H9 (cell line): Measurements from ENCODE around the gene MAP3K1. TPM values are rescaled to one million over a fixed set of nuclear protein-coding genes. Genes with fewer than 3 reads are reported as not detected.

ENCODE experiments used
- DNase-seq: peaks from one replicate; pipeline ENCODE4 v3.0.0-alpha.2; 2017
- H2AFZ ChIP-seq: one replicate; pipeline ENCODE4 v1.6.1; 2013; ENCODE audit warnings: mild to moderate bottlenecking, low read length, control low read depth, moderate library complexity
- H2AK5ac ChIP-seq: 2 replicates; pipeline ENCODE4 v1.6.1; 2013; ENCODE audit warnings: low read length, control low read depth, mixed read lengths; ENCODE audit not compliant: insufficient read length
- H2BK120ac ChIP-seq: one replicate; pipeline ENCODE4 v1.6.1; 2013; ENCODE audit warnings: low read depth, mild to moderate bottlenecking, low read length, control low read depth, inconsistent platforms; ENCODE audit not compliant: poor library complexity, severe bottlenecking
- H2BK12ac ChIP-seq: 2 replicates; pipeline ENCODE4 v1.6.1; 2013; ENCODE audit warnings: low read length, control low read depth, mixed read lengths, low read depth; ENCODE audit not compliant: insufficient read length
- H2BK15ac ChIP-seq: 2 replicates; pipeline ENCODE4 v1.6.1; 2013; ENCODE audit warnings: low read depth, low read length, control low read depth
- H2BK20ac ChIP-seq: one replicate; pipeline ENCODE4 v1.6.1; 2013; ENCODE audit warnings: low read depth, mild to moderate bottlenecking, low read length, control low read depth, inconsistent platforms; ENCODE audit not compliant: poor library complexity, severe bottlenecking
- H2BK5ac ChIP-seq: 2 replicates; pipeline ENCODE4 v1.6.1; 2013; ENCODE audit warnings: low read length, control low read depth, mixed read lengths; ENCODE audit not compliant: insufficient read length
- H3K14ac ChIP-seq: 2 replicates; pipeline ENCODE4 v1.6.1; 2013; ENCODE audit warnings: low read length, control low read depth; ENCODE audit not compliant: insufficient read depth
- H3K18ac ChIP-seq: 2 replicates; pipeline ENCODE4 v1.6.1; 2013; ENCODE audit warnings: low read depth, mild to moderate bottlenecking, mixed read lengths, low read length, control low read depth; ENCODE audit not compliant: insufficient read length
- H3K23ac ChIP-seq: 2 replicates; pipeline ENCODE4 v1.6.1; 2013; ENCODE audit warnings: low read length, control low read depth, mixed read lengths, low read depth; ENCODE audit not compliant: insufficient read length
- H3K23me2 ChIP-seq: 2 replicates; pipeline ENCODE4 v1.6.1; 2013; ENCODE audit warnings: low read depth, mild to moderate bottlenecking, mixed read lengths, low read length, control low read depth; ENCODE audit not compliant: insufficient read length, poor library complexity, severe bottlenecking
- H3K27ac ChIP-seq: 2 replicates; pipeline ENCODE4 v1.5.1; 2013; ENCODE audit warnings: low read length, control low read depth, mixed read lengths, low read depth; ENCODE audit not compliant: insufficient read length
- H3K27me3 ChIP-seq: 2 replicates; pipeline ENCODE4 v1.6.1; 2013; ENCODE audit warnings: low read length, control low read depth, inconsistent platforms; ENCODE audit not compliant: insufficient read depth
- H3K4ac ChIP-seq: 2 replicates; pipeline ENCODE4 v1.6.1; 2013; ENCODE audit warnings: low read depth, mild to moderate bottlenecking, control low read depth, inconsistent platforms, low read length, moderate library complexity
- H3K4me1 ChIP-seq: 2 replicates; pipeline ENCODE4 v1.6.1; 2013; ENCODE audit warnings: low read length, control low read depth, inconsistent platforms; ENCODE audit not compliant: insufficient read depth
- H3K4me2 ChIP-seq: 2 replicates; pipeline ENCODE4 v1.6.1; 2013; ENCODE audit warnings: low read length, control low read depth, mixed read lengths; ENCODE audit not compliant: insufficient read length, insufficient read depth
- H3K56ac ChIP-seq: 2 replicates; pipeline ENCODE4 v1.6.1; 2013; ENCODE audit warnings: low read depth, mild to moderate bottlenecking, mixed read lengths, low read length, control low read depth; ENCODE audit not compliant: insufficient read length
- H3K79me1 ChIP-seq: 2 replicates; pipeline ENCODE4 v1.6.1; 2013; ENCODE audit warnings: low read depth, mild to moderate bottlenecking, moderate library complexity, low read length, control low read depth, inconsistent platforms; ENCODE audit not compliant: insufficient read depth, poor library complexity, severe bottlenecking
- H3K79me2 ChIP-seq: 2 replicates; pipeline ENCODE4 v1.6.1; 2013; ENCODE audit warnings: low read length, control low read depth, inconsistent platforms; ENCODE audit not compliant: insufficient read depth
- H3K9ac ChIP-seq: 2 replicates; pipeline ENCODE4 v1.6.1; 2013; ENCODE audit warnings: low read length, control low read depth, mixed read lengths; ENCODE audit not compliant: insufficient read length; ENCODE audit errors: extremely low read depth
- H3K9me3 ChIP-seq: one replicate; pipeline ENCODE4 v1.6.1; 2013; ENCODE audit warnings: low read depth, low read length, inconsistent platforms; ENCODE audit not compliant: control insufficient read depth
- H3T11ph ChIP-seq: one replicate; pipeline ENCODE4 v1.6.1; 2013; ENCODE audit warnings: mild to moderate bottlenecking, low read length, control low read depth, inconsistent platforms
- H4K20me1 ChIP-seq: one replicate; pipeline ENCODE4 v1.6.1; 2013; ENCODE audit not compliant: control insufficient read depth, insufficient read length, insufficient read depth
- H4K5ac ChIP-seq: 2 replicates; pipeline ENCODE4 v1.6.1; 2013; ENCODE audit warnings: low read depth, mild to moderate bottlenecking, mixed read lengths, low read length, control low read depth; ENCODE audit not compliant: insufficient read length
- H4K8ac ChIP-seq: replicated peaks from 2 replicates; pipeline ENCODE4 v1.6.1; 2013; ENCODE audit warnings: low read length, control low read depth, mixed read lengths, low read depth; ENCODE audit not compliant: insufficient read length
- H4K91ac ChIP-seq: 2 replicates; pipeline ENCODE4 v1.6.1; 2013; ENCODE audit warnings: low read depth, mild to moderate bottlenecking, moderate library complexity, mixed read lengths, low read length, control low read depth; ENCODE audit not compliant: insufficient read length
- H3K27ac Mint-ChIP-seq, 3 experiments: 2 replicates in 2 of 3; 3 replicates in 1 of 3; pipeline ENCODE4 v1.8.0; 2020 to 2021; ENCODE audit warnings: mixed read lengths in 3 of 3, mild to moderate bottlenecking in 1 of 3, moderate library complexity in 1 of 3
- H3K27me3 Mint-ChIP-seq: 2 replicates; pipeline ENCODE4 v1.8.0; 2021; ENCODE audit warnings: low read depth, mild to moderate bottlenecking, moderate library complexity, mixed read lengths
- H3K36me3 Mint-ChIP-seq, 3 experiments: 2 replicates in 2 of 3; 3 replicates in 1 of 3; pipeline ENCODE4 v1.8.0; 2020 to 2021; ENCODE audit warnings: low read depth in 3 of 3, mixed read lengths in 3 of 3; ENCODE audit not compliant: insufficient read depth in 1 of 3
- H3K4me1 Mint-ChIP-seq, 2 experiments: 2 replicates each; pipeline ENCODE4 v1.8.0; 2020; ENCODE audit warnings: mixed read lengths in 2 of 2
- H3K4me3 Mint-ChIP-seq, 2 experiments: 2 replicates in 1 of 2; 3 replicates in 1 of 2; pipeline ENCODE4 v1.8.0; 2020 to 2021; ENCODE audit warnings: mild to moderate bottlenecking in 2 of 2, mixed read lengths in 2 of 2, moderate library complexity in 1 of 2
- H3K9me3 Mint-ChIP-seq, 2 experiments: 2 replicates in 1 of 2; 3 replicates in 1 of 2; pipeline ENCODE4 v1.8.0; 2020; ENCODE audit warnings: mild to moderate bottlenecking in 2 of 2, mixed read lengths in 2 of 2, moderate library complexity in 1 of 2
- CTCF ChIP-seq: fragments of 200-600 bp; sonication (generic); conservative IDR thresholded peaks from 3 replicates; pipeline ENCODE4 v1.8.0; 2021; ENCODE audit warnings: antibody characterized with exemption, mild to moderate bottlenecking
- WGBS: extraction: QIAGEN DNeasy Blood & Tissue Kit; methylation state at CpG from one replicate; pipeline ENCODE4 v1.1.7; 2013; ENCODE audit warnings: missing lambda C conversion rate, low lambda C conversion rate, mixed read lengths; ENCODE audit not compliant: insufficient read length; ENCODE audit errors: extremely low coverage; 5-methylcytosine and 5-hydroxymethylcytosine counted together
- total RNA-seq: library from RNA; stranded (reverse); gene quantifications from 2 replicates; pipeline ENCODE4 v1.2.1, GENCODE V29; 2021

Gene MAP3K1
- total RNA-seq, 1 experiment from 2014 or later: 11.1 TPM

GRCh38 chr5:56938858-56939257 is 123.5 kb downstream of the MAP3K1 start:
- H3K9ac ChIP-seq: no peak overlapping the region
- H3K9me3 ChIP-seq: no peaks in the 10 kb centered on the region
- H3K27me3 ChIP-seq: no peaks in the 10 kb centered on the region
- no peak overlapping the region for H3K27ac ChIP-seq
- H2BK15ac ChIP-seq: no peak overlapping the region
- H3K18ac ChIP-seq: no peak overlapping the region
- DNase-seq: no peak
- no peak overlapping the region for H4K5ac ChIP-seq
- no peak overlapping the region for H4K91ac ChIP-seq
- H3K4me1 ChIP-seq: no peaks in the 10 kb centered on the region
- H2AFZ ChIP-seq: no peak overlapping the region
- H2AK5ac ChIP-seq: no peak overlapping the region
- Mint-ChIP-seq H3K27me3 (no peaks in the 10 kb centered on the region), H3K27ac (no peak overlapping the region), H3K4me1 (no peaks in the 10 kb centered on the region), H3K36me3 (peaks cover 37 to 91% (median 74%) of the 10 kb centered on the region in 3 experiments; a peak in 6 of 7 replicates), H3K4me3 (no peak overlapping the region), H3K9me3 (no peaks in the 10 kb centered on the region)
- H3K23me2 ChIP-seq: no peaks in the 10 kb centered on the region
- H2BK20ac ChIP-seq: no peak overlapping the region
- no peak overlapping the region for H3K4me2 ChIP-seq
- no CpG with 5 or more reads among the region's 1 CpG for WGBS
- H2BK12ac ChIP-seq: no peak overlapping the region
- no peaks in the 10 kb centered on the region for H4K20me1 ChIP-seq
- H3K79me1 ChIP-seq: peaks cover 2% of the 10 kb centered on the region
- H3K23ac ChIP-seq: no peak overlapping the region
- H2BK120ac ChIP-seq: no peak overlapping the region
- H2BK5ac ChIP-seq: no peak overlapping the region
- no peak overlapping the region for H4K8ac ChIP-seq
- TF ChIP-seq CTCF: no peak
- no peak overlapping the region for H3K14ac ChIP-seq
- H3T11ph ChIP-seq: no peak overlapping the region
- H3K4ac ChIP-seq: no peak overlapping the region
- H3K79me2 ChIP-seq: no peaks in the 10 kb centered on the region
- H3K56ac ChIP-seq: no peak overlapping the region
